Heart left ventricle (tissue), 13 donors: ENCODE measurements around the gene LRRC3B.
"Not testable (repeated sequence)": the region's sequence is repeated elsewhere in the genome, so short reads cannot be mapped to it uniquely, and the experiment has no call there.

Source experiments
- CTCF ChIP-seq, 12 donors: fragments of 200-600 bp; sonication (generic) in 4 of 12; IDR thresholded peaks; one replicate each; pipeline versions ENCODE4 v1.5.0 to v1.8.0; 2018 to 2022; ENCODE audit warnings: antibody characterized with exemption in 12 of 12, mild to moderate bottlenecking in 5 of 12
- POLR2A ChIP-seq, 2 donors: fragments of 450-650 bp; IDR thresholded peaks; one replicate each; pipeline ENCODE4 v1.6.1; 2017; ENCODE audit warnings: antibody characterized with exemption in 2 of 2, mild to moderate bottlenecking in 2 of 2, moderate library complexity in 2 of 2
- donor health status: ischemic (EF 13 %, LVEDD 7.1; RV severe dilation, severe dysfunction).
- donor health status: DM: no; HTN: yes; CAD: no.
- donor health status: DM: no; HTN: no; CAD: no.
- donor health status: ischemic (EF 25% LVEDD 6.9; RV normal size, moderate dysfunction).
- donor health status: ischemic (EF 25% LVEDD 5.7; RV mildly dilated, moderate dysfunction).
- donor health status: ischemic (EF 35%, LVEDD 5.7; RV mildly dilated, moderate dysfunction).
- donor health status: nonischemic (EF 11% LVEDD 7.7; RV severe dilation, severe dysfunction).
- donor health status: DM: yes; HTN: yes; CAD: no.
- donor health status: PGD.
- donor health status: ischemic (EF 29% LVEDD 5.4; RV normal size, mild dysfunction).
- donor health status: nonischemic (EF 23%, LVEDD 6.1; RV moderate dilation, normal function).

DNA sequence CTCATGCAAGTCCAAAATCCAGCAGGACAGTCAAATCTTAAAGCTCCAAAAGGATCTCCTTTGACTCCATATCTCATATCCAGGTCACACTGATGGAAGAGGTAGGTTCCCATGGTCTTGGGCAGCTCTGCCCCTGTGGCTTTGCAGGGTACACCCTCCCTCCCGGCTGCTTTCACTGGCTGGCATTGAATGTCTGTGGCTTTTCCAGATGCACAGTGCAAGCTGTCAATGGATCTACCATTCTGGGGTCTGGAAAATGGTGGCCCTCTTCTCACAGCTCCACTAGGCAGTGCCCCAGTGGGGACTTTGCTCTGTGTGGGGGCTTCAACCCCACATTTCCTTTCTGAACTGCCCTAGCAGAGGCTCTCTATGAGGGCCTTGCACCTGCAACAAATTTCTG, 19.3 kb upstream of the LRRC3B start:
- not testable (repeated sequence) for TF ChIP-seq CTCF, POLR2A (IDR thresholded peaks at IDR 0.05)
